Epithelial cell of proximal tubule (primary cell): ENCODE measurements around the gene LMLN. TPM values are rescaled to one million over a fixed set of nuclear protein-coding genes. Genes with fewer than 3 reads are reported as not detected.

Experiments used
- DNase-seq: peaks from one replicate; pipeline ENCODE4 v3.0.0-alpha.2; 2011; ENCODE audit warnings: low read depth
- H3K4me3 ChIP-seq: 2 replicates; pipeline ENCODE4 v1.5.1; 2011; ENCODE audit warnings: low read depth, mild to moderate bottlenecking, low read length
- total RNA-seq: library from RNA; depleted of rRNA; stranded (reverse); fragments of >200 nt; gene quantifications from 2 replicates; pipeline ENCODE4 v1.2.3, GENCODE V29; 2015
- TF ChIP-seq, protein P1 (sequence below): conservative IDR thresholded peaks from 2 replicates; pipeline ENCODE4 v1.5.1; 2012; ENCODE audit warnings: low read depth, mild to moderate bottlenecking, low read length

Gene LMLN
- total RNA-seq, 1 donor from 2014 or later, result 2.0 TPM

DNA sequence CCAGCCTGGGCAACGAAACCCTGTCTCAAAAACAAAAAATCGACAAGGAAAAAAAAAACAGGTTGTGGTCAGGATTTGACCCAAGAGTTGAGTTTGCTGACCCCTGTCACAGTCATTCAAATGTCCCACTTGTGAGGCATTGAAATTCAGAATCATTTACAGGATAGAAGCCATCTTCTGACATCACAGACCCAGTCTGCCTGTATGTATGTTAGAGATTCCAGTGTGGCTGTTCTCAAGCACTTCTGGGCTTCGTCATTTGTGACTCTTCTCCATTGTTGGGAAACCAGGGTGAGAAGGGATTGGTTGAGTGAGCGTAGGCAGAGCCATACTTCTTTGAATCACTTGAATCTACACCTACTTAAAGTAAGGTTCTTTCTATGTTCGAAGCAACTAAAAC is 57.1 kb downstream of the LMLN start:
- no peak for DNase-seq
- TF ChIP-seq, protein P1, sequence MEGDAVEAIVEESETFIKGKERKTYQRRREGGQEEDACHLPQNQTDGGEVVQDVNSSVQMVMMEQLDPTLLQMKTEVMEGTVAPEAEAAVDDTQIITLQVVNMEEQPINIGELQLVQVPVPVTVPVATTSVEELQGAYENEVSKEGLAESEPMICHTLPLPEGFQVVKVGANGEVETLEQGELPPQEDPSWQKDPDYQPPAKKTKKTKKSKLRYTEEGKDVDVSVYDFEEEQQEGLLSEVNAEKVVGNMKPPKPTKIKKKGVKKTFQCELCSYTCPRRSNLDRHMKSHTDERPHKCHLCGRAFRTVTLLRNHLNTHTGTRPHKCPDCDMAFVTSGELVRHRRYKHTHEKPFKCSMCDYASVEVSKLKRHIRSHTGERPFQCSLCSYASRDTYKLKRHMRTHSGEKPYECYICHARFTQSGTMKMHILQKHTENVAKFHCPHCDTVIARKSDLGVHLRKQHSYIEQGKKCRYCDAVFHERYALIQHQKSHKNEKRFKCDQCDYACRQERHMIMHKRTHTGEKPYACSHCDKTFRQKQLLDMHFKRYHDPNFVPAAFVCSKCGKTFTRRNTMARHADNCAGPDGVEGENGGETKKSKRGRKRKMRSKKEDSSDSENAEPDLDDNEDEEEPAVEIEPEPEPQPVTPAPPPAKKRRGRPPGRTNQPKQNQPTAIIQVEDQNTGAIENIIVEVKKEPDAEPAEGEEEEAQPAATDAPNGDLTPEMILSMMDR, result no peak
- H3K4me3 ChIP-seq, result no peak overlapping the region

DNA sequence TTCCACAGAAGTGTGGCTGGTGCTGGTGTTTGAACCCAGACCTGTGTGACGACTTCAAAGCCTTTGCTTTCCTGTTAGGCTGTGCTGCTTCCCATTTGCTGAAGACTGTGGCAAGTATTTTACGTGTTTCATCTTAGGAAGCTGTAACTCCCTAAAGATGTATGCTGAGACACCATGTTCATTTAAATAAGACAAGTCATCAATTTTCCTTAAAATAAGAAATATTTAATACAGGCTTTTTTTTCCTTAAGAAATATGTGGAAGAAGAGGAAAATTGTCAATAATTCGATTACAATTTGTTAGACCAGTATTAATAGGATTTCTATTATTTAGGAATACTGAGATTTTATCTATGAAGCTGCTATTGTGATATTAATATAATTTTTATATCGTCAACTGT is 58.4 kb downstream of the LMLN start:
- H3K4me3 ChIP-seq, result no peak overlapping the region
- no peak for DNase-seq
- TF ChIP-seq, protein P1, result no peak

DNA sequence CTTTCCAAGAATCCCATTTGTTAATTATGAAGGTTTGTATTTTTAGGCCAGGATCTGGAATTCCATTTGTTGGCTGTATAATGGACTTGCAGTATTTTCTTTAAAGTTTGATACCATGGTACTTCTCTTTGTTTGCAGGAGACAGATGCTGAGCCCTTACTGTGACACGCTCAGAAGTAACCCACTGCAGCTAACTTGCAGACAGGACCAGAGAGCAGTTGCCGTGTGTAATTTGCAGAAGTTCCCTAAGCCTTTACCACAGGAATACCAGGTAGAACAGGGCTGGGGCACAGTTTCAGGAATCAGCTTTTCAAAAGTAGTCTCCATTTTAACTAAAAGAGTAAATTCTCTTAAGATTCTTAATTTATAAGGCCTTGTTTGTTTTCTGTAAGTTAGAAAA is 59.1 kb downstream of the LMLN start:
- H3K4me3 ChIP-seq, result no peak overlapping the region
- DNase-seq, result no peak
- TF ChIP-seq, protein P1, result no peak

DNA sequence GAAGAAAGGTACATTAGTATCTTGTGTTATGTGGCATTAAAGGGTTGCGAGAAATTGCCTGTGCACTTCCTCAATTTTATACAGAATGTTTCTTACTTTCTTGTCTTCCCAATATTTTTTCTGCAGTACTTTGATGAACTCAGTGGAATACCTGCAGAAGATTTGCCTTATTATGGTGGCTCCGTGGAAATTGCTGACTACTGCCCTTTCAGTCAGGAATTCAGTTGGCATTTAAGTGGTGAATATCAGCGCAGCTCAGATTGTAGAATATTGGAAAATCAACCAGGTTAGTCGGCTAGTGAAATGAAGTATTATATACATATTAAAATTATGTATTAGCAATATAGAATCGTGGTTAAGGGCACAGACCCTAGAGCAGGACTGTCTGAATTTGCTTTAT is 61.3 kb downstream of the LMLN start:
- H3K4me3 ChIP-seq, result no peak overlapping the region
- no peak for DNase-seq
- TF ChIP-seq, protein P1, result no peak

DNA sequence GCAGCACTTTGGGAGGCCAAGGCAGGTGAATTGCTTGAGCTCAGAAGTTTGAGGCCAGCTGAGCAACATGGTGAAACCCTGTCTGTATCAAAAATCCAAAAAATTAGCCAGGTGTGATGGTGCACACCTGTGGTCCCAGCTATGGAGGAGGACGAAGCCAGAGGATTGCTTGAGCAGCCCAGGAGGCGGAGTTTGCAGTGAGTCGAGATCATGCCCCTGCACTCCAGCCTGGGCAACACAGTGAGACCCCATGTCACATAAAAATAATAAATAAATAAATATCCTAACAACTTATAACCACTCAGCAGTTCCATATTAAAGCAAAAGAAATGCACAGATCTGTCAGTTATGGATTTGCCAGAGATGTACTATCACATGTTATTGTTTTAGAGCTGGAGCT is 62.6 kb downstream of the LMLN start:
- no peak overlapping the region for H3K4me3 ChIP-seq
- DNase-seq, result no peak
- TF ChIP-seq, protein P1, result no peak

DNA sequence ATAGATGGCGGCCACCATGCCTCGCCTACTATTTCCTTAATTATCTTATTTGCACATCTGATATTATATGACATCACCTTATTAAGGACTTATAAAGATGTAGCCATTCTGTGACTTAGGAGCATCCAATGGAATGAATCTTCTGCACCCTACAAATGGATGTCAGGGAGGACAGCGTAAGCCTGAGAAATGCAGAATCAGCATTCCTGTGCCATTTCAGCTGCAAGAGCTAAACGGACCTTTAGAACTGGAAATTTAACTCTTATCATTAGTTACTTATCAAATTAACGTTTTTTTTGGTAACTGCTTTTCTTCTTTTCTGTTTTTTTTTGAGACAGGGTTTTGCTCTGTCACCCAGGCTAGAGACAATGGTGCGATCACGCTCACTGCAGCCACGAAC is 65.6 kb downstream of the LMLN start:
- TF ChIP-seq, protein P1, result no peak
- H3K4me3 ChIP-seq, result no peak overlapping the region
- no peak for DNase-seq

DNA sequence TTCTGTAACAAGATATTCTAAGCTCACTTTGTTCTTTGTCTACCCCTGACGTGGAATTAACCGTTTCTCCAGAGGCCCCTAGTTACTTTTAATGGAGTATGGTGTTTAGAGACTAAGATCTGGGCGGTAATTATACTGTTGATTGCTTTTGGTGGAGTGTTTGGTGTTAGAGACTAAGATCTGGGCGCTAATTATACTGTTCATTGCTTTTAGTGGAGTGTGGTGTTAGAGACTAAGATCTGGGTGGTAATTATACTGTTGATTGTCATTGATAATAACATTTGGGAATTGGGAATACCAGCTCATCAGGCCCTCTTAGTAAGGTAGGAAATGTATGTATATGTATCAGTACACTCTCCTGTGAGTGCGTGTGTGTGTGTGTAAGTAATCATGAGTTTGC is 66.6 kb downstream of the LMLN start:
- no peak for DNase-seq
- H3K4me3 ChIP-seq, result no peak overlapping the region
- TF ChIP-seq, protein P1, result no peak
